ENCODE measurements around the gene C12orf60. TPM values are rescaled to one million over a fixed set of nuclear protein-coding genes. Genes with fewer than 3 reads are reported as not detected.

C12orf60 gene
- total and polyA plus RNA-seq, 2 of the 8 experiments (the other 6 are each of a cell fraction or from before 2014, with no cell fraction given): 1.2 to 1.5 TPM

GRCh38 chr12:14802247-14802646 lies 1.2 kb upstream of the C12orf60 start:
- Histone ChIP-seq H2BK120ac (replicated peaks; ENCODE audit: low read depth, low read length) (no peak overlapping the region), H3K9ac (replicated peaks in 1 of 4; ENCODE audit: extremely low read depth in 1 of 4, low read depth in 3 of 4, low read length in 3 of 4) (peak overlapping the region in 1 of 4 experiments; percentile 82; a peak in 3 of 7 replicates), H3K9me3 (ENCODE audit: insufficient read depth in 2 of 2, low read depth in 1 of 2, low read length in 1 of 2) (no peaks in the 10 kb centered on the region), H3K4me3 (ENCODE audit: extremely low read depth in 1 of 4, insufficient read depth in 2 of 4, low read depth in 3 of 4, low read length in 4 of 4) (peak overlapping the region; percentile 66 to 98 (median 96)), H3K27me3 (replicated peaks in 1 of 4; ENCODE audit: control insufficient read depth in 3 of 4, extremely low read depth in 1 of 4, insufficient read depth in 3 of 4, low read length in 3 of 4) (no peaks in the 10 kb centered on the region), H3K14ac (ENCODE audit: insufficient read length) (no peak overlapping the region), H3K79me1 (ENCODE audit: low read depth, low read length) (no peaks in the 10 kb centered on the region), H3K79me2 (ENCODE audit: control insufficient read depth in 1 of 2, insufficient read depth in 2 of 2, low read length in 2 of 2) (peaks cover 8 to 58% of the 10 kb centered on the region in 2 experiments; a peak in 3 of 4 replicates), H2AFZ (ENCODE audit: low read length) (no peak overlapping the region), H3K18ac (ENCODE audit: extremely low read depth, low read length) (no peak overlapping the region), H2BK15ac (ENCODE audit: low read length) (no peak overlapping the region), H3K23ac (ENCODE audit: insufficient read length) (no peak overlapping the region), H4K8ac (ENCODE audit: extremely low read depth, insufficient read depth, low read length) (no peak overlapping the region), H3K56ac (replicated peaks; ENCODE audit: insufficient read length, low read depth, low read length) (no peak overlapping the region), H2AK5ac (ENCODE audit: low read depth, low read length) (no peak overlapping the region), H2BK20ac (ENCODE audit: low read length) (no peak overlapping the region), H3K27ac (ENCODE audit: low read depth, low read length) (no peak overlapping the region), H3K23me2 (ENCODE audit: low read depth, low read length) (peaks cover 4% of the 10 kb centered on the region; the same call in 1 of the 2 replicates), H3K4me2 (ENCODE audit: insufficient read depth in 1 of 2, low read depth in 2 of 2, low read length in 2 of 2) (peak overlapping the region; percentile 77 to 82), H3K4me1 (replicated peaks in 1 of 4; ENCODE audit: control insufficient read depth in 3 of 4, insufficient read depth in 4 of 4, low read length in 3 of 4) (peaks cover 0 to 2% (median 0%) of the 10 kb centered on the region in 4 experiments; a peak in 3 of 7 replicates), H3K4ac (replicated peaks; ENCODE audit: insufficient read length, low read depth, low read length) (no peak overlapping the region), H2BK12ac (ENCODE audit: low read depth, low read length) (no peak overlapping the region), H4K91ac (replicated peaks; ENCODE audit: insufficient read length, low read length) (no peak overlapping the region), H2BK5ac (ENCODE audit: low read depth, low read length) (no peak overlapping the region), H4K20me1 (replicated peaks in 1 of 2; ENCODE audit: control insufficient read depth in 1 of 2, insufficient read depth in 2 of 2, low read length in 2 of 2) (peaks cover 0 to 2% of the 10 kb centered on the region in 2 experiments), H4K5ac (ENCODE audit: insufficient read length, low read depth, low read length) (no peak overlapping the region), H3K36me3 (ENCODE audit: control insufficient read depth in 2 of 4, insufficient read depth in 4 of 4, low read length in 3 of 4) (peaks cover 8 to 29% (median 19%) of the 10 kb centered on the region in 4 experiments)
- FAIRE-seq (no peak), DNase-seq (ENCODE audit: low read depth in 1 of 2, low spot score in 2 of 2) (no peak)
- ChIA-PET POLR2A (ENCODE audit: partially characterized antibody) (interaction anchor here (0.8 to 6.5 kb wide), 10 partner anchors 10 to 1081 kb away, joined by 3 to 68 read pairs (median 6); a partner anchor contains a TSS), CTCF (ENCODE audit: partially characterized antibody) (interaction anchor here (1.0 to 2.2 kb wide), 7 partner anchors 8 to 182 kb away, joined by 3 to 10 read pairs (median 5); a partner anchor contains a TSS)
- TF ChIP-seq PHF8 (conservative IDR thresholded peaks at IDR 0.05; ENCODE audit: low read depth, low read length): no peak
- WGBS, 2 experiments (ENCODE audit: extremely low coverage in 1 of 2, insufficient coverage in 1 of 2, insufficient read length in 1 of 2, insufficient replicate concordance in 2 of 2, low coverage in 1 of 2, low lambda C conversion rate in 2 of 2, missing lambda C conversion rate in 1 of 2): 89% methylated on average over 4 of the region's 4 CpGs; no CpG with 5 or more reads in 1 of the 2 experiments

Measured in H1 (cell line).